Skeletal muscle tissue (tissue), 4 donors: ENCODE measurements around the gene TBX6. TPM values are rescaled to one million over a fixed set of nuclear protein-coding genes. Genes with fewer than 3 reads are reported as not detected.
"Not testable (repeated sequence)": the region's sequence is repeated elsewhere in the genome, so short reads cannot be mapped to it uniquely, and the experiment has no call there.

Experiments used
- H3K27ac ChIP-seq: one replicate; pipeline ENCODE4 v1.7.0; 2013; ENCODE audit warnings: mild to moderate bottlenecking, low read depth, low read length, inconsistent platforms
- H3K27me3 ChIP-seq, 3 donors: one replicate each; pipeline ENCODE4 v1.7.0; 2013; ENCODE audit warnings: low read length in 3 of 3; ENCODE audit not compliant: control insufficient read depth in 3 of 3, insufficient read depth in 3 of 3
- H3K36me3 ChIP-seq, 3 donors: one replicate each; pipeline ENCODE4 v1.7.0; 2013; ENCODE audit warnings: low read length in 3 of 3; ENCODE audit not compliant: control insufficient read depth in 3 of 3, insufficient read depth in 3 of 3
- H3K4me1 ChIP-seq, 3 donors: one replicate each; pipeline ENCODE4 v1.7.0; 2013; ENCODE audit warnings: low read length in 3 of 3, mild to moderate bottlenecking in 3 of 3; ENCODE audit not compliant: control insufficient read depth in 3 of 3, insufficient read depth in 3 of 3
- H3K4me3 ChIP-seq, 3 donors: one replicate each; pipeline ENCODE4 v1.7.0; 2013; ENCODE audit warnings: low read length in 3 of 3
- H3K9ac ChIP-seq, 3 donors: one replicate each; pipeline ENCODE4 v1.7.0; 2013; ENCODE audit warnings: low read length in 3 of 3, mild to moderate bottlenecking in 3 of 3, moderate library complexity in 2 of 3, low read depth in 1 of 3
- H3K9me3 ChIP-seq, 3 donors: one replicate each; pipeline ENCODE4 v1.7.0; 2013; ENCODE audit warnings: low read length in 3 of 3; ENCODE audit not compliant: control insufficient read depth in 3 of 3
- total RNA-seq: library from RNA; depleted of rRNA; stranded (reverse); fragments of >200 nt; gene quantifications from one replicate; pipeline ENCODE4 v1.2.3, GENCODE V29; 2014
- donor health status: Osteomylitis.

TBX6 gene
- total RNA-seq, result not detected

- Histone ChIP-seq H3K27ac (peak within 1 kb of the TSS; percentile 85), H3K4me3 (peak within 1 kb of the TSS; percentile 71 to 83 (median 77)), H3K36me3 (peaks cover 13 to 15% (median 14%) of the 10 kb centered on the region in 3 donors), H3K9me3 (no peaks in the 10 kb centered on the region), H3K27me3 (no peaks in the 10 kb centered on the region), H3K9ac (peak within 1 kb of the TSS; percentile 72 to 89 (median 81)), H3K4me1 (peaks cover 33 to 51% (median 47%) of the 10 kb centered on the region in 3 donors)
Measured at GRCh38 chr16:30091474-30092372, at the start of gene TBX6. TBX6 (minus strand) TSS chr16:30091924; CDS start chr16:30091193, 731 bp downstream.

GRCh38 chr16:30139583-30140481 is 48.1 kb upstream of the TBX6 start:
- H3K4me1 ChIP-seq, result no peaks in the 10 kb centered on the region
- H3K4me3 ChIP-seq, result no peak overlapping the region
- H3K27me3 ChIP-seq, result no peaks in the 10 kb centered on the region
- no peak overlapping the region for H3K27ac ChIP-seq
- H3K9ac ChIP-seq, result no peak overlapping the region
- no peaks in the 10 kb centered on the region for H3K9me3 ChIP-seq
- H3K36me3 ChIP-seq, result no peaks in the 10 kb centered on the region

GRCh38 chr16:30137897-30138296 is 46.2 kb upstream of the TBX6 start:
- Histone ChIP-seq H3K36me3 (no peaks in the 10 kb centered on the region), H3K4me1 (no peaks in the 10 kb centered on the region), H3K9me3 (no peaks in the 10 kb centered on the region), H3K9ac (no peak overlapping the region), H3K27ac (no peak overlapping the region), H3K4me3 (no peak overlapping the region), H3K27me3 (no peaks in the 10 kb centered on the region)

- no peak overlapping the region for H3K4me3 ChIP-seq
- H3K36me3 ChIP-seq, result no peaks in the 10 kb centered on the region
- no peak overlapping the region for H3K27ac ChIP-seq
- H3K27me3 ChIP-seq, result no peaks in the 10 kb centered on the region
- no peak overlapping the region for H3K9ac ChIP-seq
- no peaks in the 10 kb centered on the region for H3K9me3 ChIP-seq
- no peaks in the 10 kb centered on the region for H3K4me1 ChIP-seq
Measured at GRCh38 chr16:30136971-30137605, 45.4 kb upstream of the TBX6 start.

GRCh38 chr16:30132591-30132990 is 40.9 kb upstream of the TBX6 start:
- Histone ChIP-seq H3K27me3 (no peaks in the 10 kb centered on the region), H3K36me3 (no peaks in the 10 kb centered on the region), H3K9ac (no peak overlapping the region), H3K27ac (no peak overlapping the region), H3K4me3 (no peak overlapping the region), H3K4me1 (no peaks in the 10 kb centered on the region), H3K9me3 (no peaks in the 10 kb centered on the region)

GRCh38 chr16:30131869-30132475 is 40.2 kb upstream of the TBX6 start:
- no peaks in the 10 kb centered on the region for H3K36me3 ChIP-seq
- no peak overlapping the region for H3K27ac ChIP-seq
- H3K9me3 ChIP-seq, result no peaks in the 10 kb centered on the region
- no peaks in the 10 kb centered on the region for H3K4me1 ChIP-seq
- H3K27me3 ChIP-seq, result no peaks in the 10 kb centered on the region
- no peak overlapping the region for H3K4me3 ChIP-seq
- H3K9ac ChIP-seq, result no peak overlapping the region

- no peak overlapping the region for H3K9ac ChIP-seq
- no peaks in the 10 kb centered on the region for H3K9me3 ChIP-seq
- H3K4me3 ChIP-seq, result no peak overlapping the region
Measured at GRCh38 chr16:30127993-30128392, 36.3 kb upstream of the TBX6 start.

GRCh38 chr16:30125690-30126089 is 34.0 kb upstream of the TBX6 start:
- H3K9ac ChIP-seq, H3K36me3 ChIP-seq: not testable (repeated sequence)

More at GRCh38 chr16:30127993-30128392, 36.3 kb upstream of the TBX6 start:
- Histone ChIP-seq H3K36me3 (no peaks in the 10 kb centered on the region), H3K4me1 (peaks cover 0 to 13% (median 0%) of the 10 kb centered on the region in 3 donors), H3K27ac (no peak overlapping the region), H3K27me3 (no peaks in the 10 kb centered on the region)

GRCh38 chr16:30124985-30125379 is 33.3 kb upstream of the TBX6 start:
- Histone ChIP-seq H3K27me3 (no peaks in the 10 kb centered on the region), H3K9me3 (no peaks in the 10 kb centered on the region), H3K4me3 (no peak overlapping the region)

More at GRCh38 chr16:30125690-30126089, 34.0 kb upstream of the TBX6 start:
- not testable (repeated sequence) for H3K9me3 ChIP-seq, H3K27me3 ChIP-seq, H3K27ac ChIP-seq, H3K4me3 ChIP-seq
- H3K4me1 ChIP-seq, result peaks cover 12 to 27% (median 18%) of the 10 kb centered on the region in 3 donors

More at GRCh38 chr16:30124985-30125379, 33.3 kb upstream of the TBX6 start:
- H3K4me1 ChIP-seq, result peaks cover 12 to 27% (median 18%) of the 10 kb centered on the region in 3 donors
- no peak overlapping the region for H3K27ac ChIP-seq
- H3K9ac ChIP-seq, result no peak overlapping the region
- H3K36me3 ChIP-seq, result peaks cover 2 to 6% (median 2%) of the 10 kb centered on the region in 3 donors
